Liver (tissue), 9 donors: ENCODE measurements around the gene SH3PXD2A. TPM values are rescaled to one million over a fixed set of nuclear protein-coding genes. Genes with fewer than 3 reads are reported as not detected.

Source experiments
- DNase-seq: peaks from one replicate; pipeline ENCODE4 v3.0.0-alpha.2; 2017; ENCODE audit warnings: low spot score
- H3K27ac ChIP-seq, 2 donors: one replicate each; pipeline ENCODE4 v1.7.0; 2013; ENCODE audit warnings: inconsistent platforms in 2 of 2, low read length in 2 of 2, control low read depth in 1 of 2, low read depth in 1 of 2, mild to moderate bottlenecking in 1 of 2
- H3K27me3 ChIP-seq, 4 donors: one replicate each; pipeline versions ENCODE4 v1.6.1 to v1.7.0; 2013; ENCODE audit warnings: low read length in 3 of 4, inconsistent platforms in 1 of 4, mild to moderate bottlenecking in 1 of 4, moderate library complexity in 1 of 4; ENCODE audit not compliant: control insufficient read depth in 4 of 4, insufficient read depth in 4 of 4
- H3K36me3 ChIP-seq, 4 donors: one replicate each; pipeline versions ENCODE4 v1.6.1 to v1.7.0; 2013; ENCODE audit warnings: low read length in 3 of 4, mild to moderate bottlenecking in 3 of 4, low read depth in 1 of 4, moderate library complexity in 1 of 4; ENCODE audit not compliant: control insufficient read depth in 4 of 4, insufficient read depth in 3 of 4
- H3K4me1 ChIP-seq, 4 donors: one replicate each; pipeline versions ENCODE4 v1.6.1 to v1.7.0; 2013; ENCODE audit warnings: low read length in 3 of 4, mild to moderate bottlenecking in 3 of 4, moderate library complexity in 1 of 4; ENCODE audit not compliant: control insufficient read depth in 4 of 4, insufficient read depth in 4 of 4
- H3K4me3 ChIP-seq, 3 donors: one replicate each; pipeline versions ENCODE4 v1.6.1 to v1.7.0; 2013; ENCODE audit warnings: low read length in 3 of 3, control low read depth in 1 of 3, low read depth in 1 of 3, mild to moderate bottlenecking in 1 of 3
- H3K9ac ChIP-seq, 2 donors: one replicate each; pipeline ENCODE4 v1.7.0; 2013; ENCODE audit warnings: low read length in 2 of 2, mild to moderate bottlenecking in 2 of 2, moderate library complexity in 2 of 2, control low read depth in 1 of 2, low read depth in 1 of 2
- H3K9me3 ChIP-seq, 4 donors: one replicate each; pipeline versions ENCODE4 v1.6.1 to v1.7.0; 2013; ENCODE audit warnings: low read length in 3 of 4; ENCODE audit not compliant: control insufficient read depth in 4 of 4
- CTCF ChIP-seq: fragments of 150-350 bp; IDR thresholded peaks from 2 replicates; pipeline ENCODE4 v1.5.1; 2017; ENCODE audit warnings: improper control_type of control experiment, low read depth, low read length; ENCODE audit not compliant: missing input control
- EGR1 ChIP-seq, 2 donors: IDR thresholded peaks; 2 replicates each; pipeline ENCODE4 v1.6.1; 2016 to 2018; ENCODE audit warnings: antibody characterized with exemption in 2 of 2, low read depth in 2 of 2
- FOXA1 ChIP-seq: IDR thresholded peaks from 2 replicates; pipeline ENCODE4 v1.6.1; 2016; ENCODE audit warnings: antibody characterized with exemption
- GABPA ChIP-seq, 2 donors: IDR thresholded peaks in 1 of 2; conservative IDR thresholded peaks in 1 of 2; 2 replicates each; pipeline ENCODE4 v1.6.1; 2016; ENCODE audit warnings: antibody characterized with exemption in 2 of 2, mild to moderate bottlenecking in 1 of 2, moderate library complexity in 1 of 2
- HNF4A ChIP-seq, 2 donors: conservative IDR thresholded peaks; 2 replicates each; pipeline ENCODE4 v1.6.1; 2016; ENCODE audit warnings: antibody characterized with exemption in 2 of 2, mild to moderate bottlenecking in 2 of 2
- HNF4G ChIP-seq: IDR thresholded peaks from 2 replicates; pipeline ENCODE4 v1.6.1; 2016; ENCODE audit warnings: antibody characterized with exemption
- NR2F2 ChIP-seq: IDR thresholded peaks from 2 replicates; pipeline ENCODE4 v1.6.1; 2016; ENCODE audit warnings: antibody characterized with exemption
- RXRA ChIP-seq, 2 donors: IDR thresholded peaks; 2 replicates each; pipeline ENCODE4 v1.6.1; 2017 to 2018; ENCODE audit warnings: antibody characterized with exemption in 2 of 2, mild to moderate bottlenecking in 1 of 2
- SP1 ChIP-seq: IDR thresholded peaks from 2 replicates; pipeline ENCODE4 v1.6.1; 2018; ENCODE audit warnings: antibody characterized with exemption, mild to moderate bottlenecking
- TAF1 ChIP-seq: conservative IDR thresholded peaks from 2 replicates; pipeline ENCODE4 v1.6.1; 2016; ENCODE audit warnings: antibody characterized with exemption, mild to moderate bottlenecking
- YY1 ChIP-seq: IDR thresholded peaks from 2 replicates; pipeline ENCODE4 v1.6.1; 2016; ENCODE audit warnings: antibody characterized with exemption, mild to moderate bottlenecking
- WGBS: extraction: QIAGEN DNeasy Blood & Tissue Kit; methylation state at CpG from one replicate; pipeline ENCODE4 v1.1.7; 2013; 5-methylcytosine and 5-hydroxymethylcytosine counted together
- polyA plus RNA-seq, 2 donors: library from polyadenylated mRNA; stranded (reverse) in 1 of 2; unstranded in 1 of 2; fragments of 200-250 nt in 1 of 2; fragments of >200 nt in 1 of 2; fragmentation: Nextera tagmentation in 1 of 2; extraction: Ambion mirVana in 1 of 2; gene quantifications; one replicate each; pipeline versions ENCODE4 v1.2.1 to v1.2.3, GENCODE V29; 2013 to 2015
- total RNA-seq, 2 donors: library from RNA; depleted of rRNA; stranded (reverse); fragments of >200 nt; gene quantifications; one replicate each; pipeline ENCODE4 v1.2.3, GENCODE V29; 2014
- TF ChIP-seq, protein P1 (sequence below): IDR thresholded peaks from 2 replicates; pipeline ENCODE4 v1.6.1; 2016; ENCODE audit warnings: antibody characterized with exemption
- TF ChIP-seq, protein P2 (sequence below): IDR thresholded peaks from 2 replicates; pipeline ENCODE4 v1.6.1; 2016; ENCODE audit warnings: antibody characterized with exemption
- donor health status: healthy.
- donor health status: healthy.
- donor health status: healthy.
- donor health status: healthy.
- donor health status: healthy.

SH3PXD2A gene
- total and polyA plus RNA-seq, 4 donors, result 0.82 to 5.5 (median 3.9) TPM

DNA sequence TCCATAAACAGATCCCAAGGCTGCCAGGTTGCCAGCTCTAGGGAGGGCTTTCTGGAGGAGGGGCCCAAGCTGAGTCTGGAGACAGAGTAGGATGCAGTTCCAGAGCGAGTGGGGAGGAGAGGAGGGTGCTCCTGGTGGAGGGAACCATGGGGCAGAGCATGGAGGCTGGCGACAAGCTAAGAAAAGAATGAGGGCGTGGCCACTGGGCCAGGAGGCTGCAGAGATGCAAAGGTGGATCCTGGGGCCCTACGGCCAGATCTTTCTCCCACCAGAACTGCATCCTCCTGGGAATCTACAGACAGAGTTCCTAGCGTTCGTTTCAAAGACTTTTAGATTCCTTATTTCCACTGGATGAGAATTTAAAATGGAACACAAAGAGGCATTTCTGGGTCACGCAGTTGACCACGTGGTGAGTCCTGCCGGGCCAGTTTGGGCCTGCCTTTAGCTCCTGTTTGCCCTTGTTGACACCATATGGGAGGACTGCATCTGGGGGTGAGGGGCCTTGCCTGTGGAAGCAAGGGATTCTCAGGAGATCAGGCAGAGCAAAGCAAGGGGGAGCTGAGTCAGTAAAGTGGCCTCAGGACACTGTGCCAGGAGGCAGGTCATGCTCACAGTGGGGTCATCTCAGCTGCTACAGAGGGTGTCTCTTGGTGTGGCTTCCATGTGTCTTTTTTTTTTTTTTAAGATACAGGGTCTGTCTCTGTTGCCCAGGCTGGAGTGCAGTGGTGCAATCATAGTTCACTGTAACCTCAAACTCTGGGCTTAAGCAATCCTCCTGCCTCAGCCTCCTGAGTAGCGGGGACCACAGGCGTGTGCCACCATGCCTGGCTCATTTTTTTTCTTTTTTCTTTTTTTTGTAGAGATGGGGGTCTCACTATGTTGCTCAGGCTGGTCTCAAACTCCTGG, 137.8 kb downstream of the SH3PXD2A start:
- Histone ChIP-seq H3K36me3 (peaks cover 0 to 2% (median 0%) of the 10 kb centered on the region in 4 donors), H3K27ac (no peak overlapping the region)
- WGBS, result 90% methylated on average over 11 of the region's 11 CpGs

DNA sequence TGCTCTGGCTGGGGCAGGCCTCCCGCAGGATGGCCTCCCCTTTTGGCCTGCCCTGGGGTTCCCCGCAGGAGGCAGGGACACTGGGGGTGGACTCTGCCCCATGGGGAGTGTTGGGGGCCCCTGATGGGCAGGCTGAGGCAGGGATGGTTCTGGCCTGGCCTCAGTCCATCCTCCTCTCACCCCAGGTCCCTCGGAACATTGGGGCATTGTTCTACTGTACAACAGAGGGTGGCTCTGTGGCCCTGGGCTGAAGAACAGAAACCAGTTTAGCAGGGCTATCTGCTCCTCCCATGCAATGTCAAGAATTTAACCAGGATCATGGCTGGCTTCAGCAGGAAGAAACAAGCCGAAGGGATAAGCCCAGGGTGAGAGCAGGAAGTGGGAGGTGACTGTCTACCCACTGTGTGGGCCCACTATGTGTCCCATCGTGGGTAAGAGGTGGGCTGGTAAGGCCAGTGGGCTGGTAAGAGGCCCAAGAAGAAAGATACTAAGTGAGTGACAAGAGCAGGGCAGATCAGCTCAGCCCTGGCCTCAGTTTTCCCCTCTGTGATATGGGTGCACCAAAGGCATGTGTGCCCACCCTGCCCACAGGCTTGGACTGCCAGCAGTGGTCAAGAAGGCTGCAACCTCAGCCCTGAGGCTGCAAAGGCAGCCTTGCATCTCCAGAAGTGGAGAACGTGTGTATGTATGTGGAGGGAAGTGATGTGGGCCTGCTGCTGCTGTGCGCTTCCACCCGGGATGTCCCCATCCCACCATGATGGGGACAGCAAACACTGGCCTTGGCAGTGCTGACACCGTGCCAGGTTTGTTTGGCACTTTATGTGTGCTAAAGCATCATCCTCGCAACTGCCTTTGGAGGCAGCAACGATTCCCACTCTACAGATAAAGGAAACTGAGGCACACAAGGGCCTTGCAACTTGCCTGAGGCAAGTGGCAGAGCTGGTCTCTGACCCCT, 138.9 kb downstream of the SH3PXD2A start:
- Histone ChIP-seq H3K27ac (no peak overlapping the region), H3K4me1 (no peaks in the 10 kb centered on the region), H3K9ac (no peak overlapping the region), H3K4me3 (no peak overlapping the region), H3K9me3 (no peaks in the 10 kb centered on the region), H3K27me3 (no peaks in the 10 kb centered on the region), H3K36me3 (peaks cover 0 to 2% (median 0%) of the 10 kb centered on the region in 4 donors)
- TF ChIP-seq SP1, result peak; percentile 33
- TF ChIP-seq CTCF, result no peak
- TF ChIP-seq HNF4G, result no peak
- WGBS, result 84% methylated on average over 11 of the region's 11 CpGs
- no peak for DNase-seq

More for the DNA sequence above, 137.8 kb downstream of the SH3PXD2A start:
- Histone ChIP-seq H3K27me3 (no peaks in the 10 kb centered on the region), H3K4me1 (no peaks in the 10 kb centered on the region), H3K9ac (no peak overlapping the region), H3K9me3 (no peaks in the 10 kb centered on the region), H3K4me3 (no peak overlapping the region)
- TF ChIP-seq, protein P1, sequence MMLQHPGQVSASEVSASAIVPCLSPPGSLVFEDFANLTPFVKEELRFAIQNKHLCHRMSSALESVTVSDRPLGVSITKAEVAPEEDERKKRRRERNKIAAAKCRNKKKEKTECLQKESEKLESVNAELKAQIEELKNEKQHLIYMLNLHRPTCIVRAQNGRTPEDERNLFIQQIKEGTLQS, result no peak
- TF ChIP-seq TAF1, result no peak
- no peak for TF ChIP-seq CTCF
- TF ChIP-seq EGR1 (IDR thresholded peaks at IDR 0.05; ENCODE audit: low read depth in 2 of 2), result no peak
- no peak for TF ChIP-seq GABPA (IDR thresholded peaks at IDR 0.05 in 1 of 2, conservative IDR thresholded peaks at IDR 0.05 in 1 of 2)
- TF ChIP-seq SP1, result no peak
- DNase-seq, result no peak

DNA sequence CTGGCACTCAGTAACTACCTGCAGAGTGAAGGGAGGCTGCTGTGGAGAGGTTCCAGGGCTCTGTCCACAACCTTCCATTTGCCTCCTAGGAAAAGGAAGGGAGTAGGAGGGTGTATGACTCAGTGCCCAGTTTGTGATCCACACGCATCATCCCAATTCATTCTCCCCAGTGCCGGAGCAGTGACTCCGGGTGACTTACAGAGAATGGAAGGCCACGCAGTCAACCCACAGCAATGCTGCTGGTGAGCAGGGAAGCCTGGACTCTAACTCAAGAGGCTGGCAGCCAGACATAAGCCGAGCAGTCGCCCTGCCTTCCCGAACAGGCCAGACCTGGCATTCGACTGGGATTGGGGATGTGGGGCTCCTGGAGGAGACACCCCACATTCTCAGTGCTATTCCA, 139.9 kb downstream of the SH3PXD2A start:
- 95% methylated on average over 8 of the region's 8 CpGs for WGBS
- Histone ChIP-seq H3K4me3 (no peak overlapping the region), H3K27me3 (no peaks in the 10 kb centered on the region), H3K36me3 (peaks cover 0 to 2% (median 0%) of the 10 kb centered on the region in 4 donors), H3K9me3 (no peaks in the 10 kb centered on the region), H3K4me1 (no peaks in the 10 kb centered on the region), H3K9ac (no peak overlapping the region), H3K27ac (no peak overlapping the region)
- no peak for DNase-seq
- TF ChIP-seq EGR1 (IDR thresholded peaks at IDR 0.05; ENCODE audit: low read depth in 2 of 2) (no peak), GABPA (IDR thresholded peaks at IDR 0.05 in 1 of 2, conservative IDR thresholded peaks at IDR 0.05 in 1 of 2) (no peak), NR2F2 (no peak), RXRA (IDR thresholded peaks at IDR 0.05) (no peak), HNF4G (no peak), YY1 (no peak), TAF1 (no peak), CTCF (no peak), HNF4A (conservative IDR thresholded peaks at IDR 0.05) (no peak), FOXA1 (no peak)
- TF ChIP-seq, protein P2, sequence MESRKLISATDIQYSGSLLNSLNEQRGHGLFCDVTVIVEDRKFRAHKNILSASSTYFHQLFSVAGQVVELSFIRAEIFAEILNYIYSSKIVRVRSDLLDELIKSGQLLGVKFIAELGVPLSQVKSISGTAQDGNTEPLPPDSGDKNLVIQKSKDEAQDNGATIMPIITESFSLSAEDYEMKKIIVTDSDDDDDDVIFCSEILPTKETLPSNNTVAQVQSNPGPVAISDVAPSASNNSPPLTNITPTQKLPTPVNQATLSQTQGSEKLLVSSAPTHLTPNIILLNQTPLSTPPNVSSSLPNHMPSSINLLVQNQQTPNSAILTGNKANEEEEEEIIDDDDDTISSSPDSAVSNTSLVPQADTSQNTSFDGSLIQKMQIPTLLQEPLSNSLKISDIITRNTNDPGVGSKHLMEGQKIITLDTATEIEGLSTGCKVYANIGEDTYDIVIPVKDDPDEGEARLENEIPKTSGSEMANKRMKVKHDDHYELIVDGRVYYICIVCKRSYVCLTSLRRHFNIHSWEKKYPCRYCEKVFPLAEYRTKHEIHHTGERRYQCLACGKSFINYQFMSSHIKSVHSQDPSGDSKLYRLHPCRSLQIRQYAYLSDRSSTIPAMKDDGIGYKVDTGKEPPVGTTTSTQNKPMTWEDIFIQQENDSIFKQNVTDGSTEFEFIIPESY, result no peak
- TF ChIP-seq, protein P1, result no peak
